NCI-H128 (cell line): Measurements from ENCODE around the gene PRDM15.

Experiments
- DNase-seq: peaks from one replicate; lab custom pipeline; 2025; ENCODE audit not compliant: unreplicated experiment; lab: John Stamatoyannopoulos, UW

The PRDM15 gene

DNA sequence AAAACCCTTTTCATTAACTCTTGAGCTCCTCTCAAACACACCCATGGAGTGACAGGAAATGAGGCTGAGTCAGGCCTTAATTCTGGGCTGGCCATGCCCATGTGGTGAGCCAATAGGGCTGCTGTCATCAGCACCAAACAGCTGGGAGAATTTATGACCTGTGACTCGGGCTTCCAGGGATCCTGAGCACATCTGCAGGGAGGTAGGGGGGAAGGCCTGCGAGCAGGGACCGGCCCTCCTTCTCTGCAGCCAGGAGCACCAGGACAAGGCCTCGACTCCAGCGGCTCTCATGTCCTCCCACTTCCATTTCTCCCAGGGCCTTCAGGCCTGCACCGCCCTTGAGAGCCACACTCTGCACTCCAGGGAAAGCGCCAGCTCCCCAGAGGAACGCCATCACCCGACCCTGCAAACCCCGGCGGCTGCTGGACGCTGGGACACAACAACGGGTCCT lies 126.9 kb downstream of the PRDM15 start:
- DNase-seq = no peak

DNA sequence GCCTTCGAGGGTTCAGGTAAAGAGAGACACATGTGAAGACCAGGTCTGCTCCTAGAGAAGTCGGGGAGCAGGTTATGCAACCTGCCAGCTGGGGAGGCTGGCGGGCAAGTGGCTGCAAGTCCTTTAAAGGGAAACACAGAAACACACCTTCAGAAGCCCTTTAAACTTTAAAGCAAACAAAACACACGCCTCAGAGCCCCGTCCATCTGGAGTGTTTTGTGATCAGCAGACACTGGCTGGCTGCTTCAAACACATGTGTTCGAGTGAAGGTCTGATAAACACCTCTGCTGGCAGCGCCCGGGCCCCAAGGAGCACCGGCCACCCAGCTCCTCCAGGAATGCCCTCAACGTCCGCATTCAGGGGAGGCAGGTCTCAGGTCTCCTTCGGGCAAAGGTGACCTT lies 127.5 kb downstream of the PRDM15 start:
- DNase-seq = peak; percentile 7

DNA sequence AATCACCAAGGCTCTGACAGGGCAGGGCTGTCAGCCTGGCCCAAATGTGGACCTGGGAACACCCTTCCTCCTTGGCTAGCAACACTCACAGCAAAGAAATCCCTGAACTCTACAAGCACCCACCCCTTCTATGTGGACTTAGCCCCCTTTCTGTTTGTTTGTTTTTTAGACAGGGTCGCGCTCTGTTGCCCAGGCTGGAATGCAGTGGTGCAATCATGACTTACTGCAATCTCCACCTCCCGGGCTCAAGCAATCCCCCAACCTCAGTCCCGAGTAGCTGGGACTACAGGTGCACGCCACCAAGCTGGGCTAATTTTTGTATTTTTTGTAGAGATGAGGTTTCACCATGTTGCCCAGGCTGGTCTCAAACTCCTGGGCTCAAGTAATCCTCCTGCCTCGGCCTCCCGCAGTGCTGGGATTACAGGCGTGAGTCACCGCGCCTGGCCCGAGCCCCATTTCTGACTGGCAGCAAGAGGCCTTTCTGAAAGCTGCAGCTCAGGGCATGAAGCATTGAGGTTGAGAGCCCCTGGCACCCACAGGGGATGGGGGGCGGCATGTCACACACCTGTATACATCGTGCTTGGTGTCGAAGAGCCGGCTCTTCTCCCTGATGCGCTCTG lies 128.5 kb downstream of the PRDM15 start:
- no peak for DNase-seq

DNA sequence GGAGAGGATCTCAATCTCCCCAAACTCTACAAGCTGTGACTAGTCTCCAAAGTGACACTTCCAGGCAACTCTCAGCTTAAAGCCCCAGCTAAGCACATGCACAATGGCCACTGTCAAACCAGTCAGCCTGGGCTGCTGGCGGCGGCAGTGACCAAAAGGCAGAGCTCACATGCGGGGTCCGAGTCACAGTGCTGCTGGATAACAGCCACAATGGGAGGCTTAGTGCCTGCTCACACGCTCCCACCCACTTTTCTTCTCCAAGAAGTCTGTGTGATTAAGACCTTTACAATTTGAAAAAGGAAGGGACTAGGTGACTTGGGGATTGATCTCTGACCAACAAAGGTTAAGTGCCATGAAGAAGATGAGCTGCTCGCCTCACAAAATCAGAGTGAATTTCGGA lies 129.1 kb downstream of the PRDM15 start:
- no peak for DNase-seq

DNA sequence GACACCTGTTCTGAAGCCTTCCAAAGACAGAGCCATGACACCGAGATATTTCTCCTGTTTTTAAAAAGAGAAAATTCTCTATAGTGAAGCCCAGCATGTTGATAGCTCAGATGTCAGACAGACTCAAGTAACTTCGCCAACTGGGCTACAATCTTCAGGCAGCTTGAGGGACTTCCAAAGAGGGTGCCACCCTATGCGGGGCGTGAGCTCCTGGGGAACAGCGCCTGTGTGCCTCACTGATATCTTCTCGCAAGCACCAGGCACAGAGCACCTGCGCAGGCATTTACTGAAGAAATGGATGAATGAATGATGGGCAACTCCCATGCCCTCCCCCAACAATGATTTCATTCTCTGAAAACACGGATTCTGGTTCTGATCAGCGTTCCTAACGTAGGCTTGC lies 129.9 kb downstream of the PRDM15 start:
- no peak for DNase-seq
